Naive B cell (primary cell): ENCODE results near the gene PRM3. TPM values are rescaled to one million over a fixed set of nuclear protein-coding genes. Genes with fewer than 3 reads are reported as not detected.
A peak's percentile ranks its signal among the peaks of the same experiment; 100 is the strongest.

Experiments used
- ATAC-seq, 2 donors: fragments of 150-1000 bp; cut with Tn5 transposase; 2 replicates each; pipeline ENCODE4 v1.10.0; 2021; ENCODE audit warnings: low read depth in 2 of 2, mild to moderate bottlenecking in 2 of 2, moderate library complexity in 2 of 2
- DNase-seq: peaks from one replicate; pipeline ENCODE4 v3.0.0; 2022
- H3K27ac Mint-ChIP-seq, 6 donors: one replicate each; pipeline ENCODE4 v1.8.0; 2020 to 2022; ENCODE audit warnings: mild to moderate bottlenecking in 6 of 6, mixed read lengths in 6 of 6, moderate library complexity in 5 of 6, inconsistent platforms in 2 of 6
- H3K27me3 Mint-ChIP-seq, 3 donors: one replicate each; pipeline ENCODE4 v1.8.0; 2021 to 2022; ENCODE audit warnings: mixed read lengths in 3 of 3, mild to moderate bottlenecking in 1 of 3
- H3K36me3 Mint-ChIP-seq, 2 donors: one replicate each; pipeline ENCODE4 v1.8.0; 2020 to 2022; ENCODE audit warnings: mixed read lengths in 2 of 2, inconsistent platforms in 1 of 2, mild to moderate bottlenecking in 1 of 2
- H3K4me1 Mint-ChIP-seq, 3 donors: one replicate each; pipeline ENCODE4 v1.8.0; 2020 to 2022; ENCODE audit warnings: mixed read lengths in 3 of 3, inconsistent platforms in 1 of 3, mild to moderate bottlenecking in 1 of 3, moderate library complexity in 1 of 3
- H3K4me3 Mint-ChIP-seq, 8 donors: one replicate each; pipeline ENCODE4 v1.8.0; 2020 to 2022; ENCODE audit warnings: mild to moderate bottlenecking in 8 of 8, mixed read lengths in 8 of 8, moderate library complexity in 8 of 8, inconsistent platforms in 2 of 8
- H3K9me3 Mint-ChIP-seq, 7 donors: one replicate each; pipeline ENCODE4 v1.8.0; 2020 to 2022; ENCODE audit warnings: mixed read lengths in 7 of 7, mild to moderate bottlenecking in 5 of 7, inconsistent platforms in 2 of 7, moderate library complexity in 1 of 7
- polyA plus RNA-seq, 6 donors: library from polyadenylated mRNA; unstranded; fragments of 300-500 nt; fragmentation: Illumina TruSeq; gene quantifications; one replicate each; pipeline ENCODE4 v1.2.3, GENCODE V29; 2021; ENCODE audit warnings: low read depth in 6 of 6

The PRM3 gene
- polyA plus RNA-seq, 6 donors from 2014 or later, result not detected

DNA sequence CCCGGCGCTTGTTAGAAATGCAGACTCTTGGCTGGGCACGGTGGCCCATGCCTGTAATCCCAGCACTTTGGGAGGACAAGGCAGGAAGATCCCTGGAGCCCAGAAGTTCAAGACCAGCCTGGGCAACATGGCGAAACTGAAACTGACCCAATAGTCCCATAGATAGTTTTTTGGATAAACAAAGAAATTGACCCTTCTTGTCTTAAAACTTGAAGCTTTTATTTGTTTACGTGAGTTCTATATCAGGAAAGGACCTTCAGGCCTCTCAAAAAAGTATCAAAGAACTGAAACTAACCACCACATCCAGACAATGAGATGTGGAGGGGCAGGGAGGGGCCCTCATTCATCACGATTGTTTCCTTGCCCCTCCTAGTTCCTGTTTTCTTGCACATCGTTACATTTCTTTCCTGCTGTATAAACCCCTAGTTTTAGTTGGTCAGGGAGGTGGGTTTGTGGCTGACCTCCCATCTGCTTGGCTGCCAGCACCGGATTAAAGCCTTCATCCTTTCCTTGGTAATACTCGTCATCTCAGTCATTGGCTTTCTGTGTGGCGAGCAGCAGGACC, 37.6 kb upstream of the PRM3 start:
- DNase-seq (peak; percentile 87), ATAC-seq (peak; percentile 72 to 76)
- peak overlapping the region; percentile 87 to 99 (median 99) for H3K27ac Mint-ChIP-seq
- peak overlapping the region; percentile 50 to 90 (median 78) for H3K4me3 Mint-ChIP-seq
- H3K36me3 Mint-ChIP-seq, result no peaks in the 10 kb centered on the region
- peaks cover 0 to 3% (median 0%) of the 10 kb centered on the region in 7 donors for H3K9me3 Mint-ChIP-seq
- no peaks in the 10 kb centered on the region for H3K27me3 Mint-ChIP-seq
- peaks cover 52 to 91% (median 85%) of the 10 kb centered on the region in 3 donors for H3K4me1 Mint-ChIP-seq

DNA sequence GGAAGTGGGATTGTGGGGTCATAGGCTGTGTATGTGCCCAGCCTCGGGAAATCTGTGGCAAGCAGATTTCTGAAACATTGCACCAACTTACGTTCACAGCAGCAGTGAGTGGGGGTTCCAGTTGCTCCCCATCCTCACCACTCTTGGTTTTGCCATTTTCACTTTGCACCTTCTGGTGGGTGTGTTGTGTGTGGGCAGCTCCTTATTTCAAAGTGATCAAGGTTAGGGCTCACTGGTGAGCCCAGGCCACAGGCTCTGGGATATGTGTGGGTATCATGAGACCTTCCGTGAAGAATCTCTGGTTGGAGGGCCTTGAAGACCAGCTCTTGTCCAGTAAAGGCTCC, 37.2 kb upstream of the PRM3 start:
- ATAC-seq, result no peak
- peaks cover 52 to 94% (median 85%) of the 10 kb centered on the region in 3 donors for H3K4me1 Mint-ChIP-seq
- H3K4me3 Mint-ChIP-seq, result peak overlapping the region; percentile 50 to 90 (median 78)

DNA sequence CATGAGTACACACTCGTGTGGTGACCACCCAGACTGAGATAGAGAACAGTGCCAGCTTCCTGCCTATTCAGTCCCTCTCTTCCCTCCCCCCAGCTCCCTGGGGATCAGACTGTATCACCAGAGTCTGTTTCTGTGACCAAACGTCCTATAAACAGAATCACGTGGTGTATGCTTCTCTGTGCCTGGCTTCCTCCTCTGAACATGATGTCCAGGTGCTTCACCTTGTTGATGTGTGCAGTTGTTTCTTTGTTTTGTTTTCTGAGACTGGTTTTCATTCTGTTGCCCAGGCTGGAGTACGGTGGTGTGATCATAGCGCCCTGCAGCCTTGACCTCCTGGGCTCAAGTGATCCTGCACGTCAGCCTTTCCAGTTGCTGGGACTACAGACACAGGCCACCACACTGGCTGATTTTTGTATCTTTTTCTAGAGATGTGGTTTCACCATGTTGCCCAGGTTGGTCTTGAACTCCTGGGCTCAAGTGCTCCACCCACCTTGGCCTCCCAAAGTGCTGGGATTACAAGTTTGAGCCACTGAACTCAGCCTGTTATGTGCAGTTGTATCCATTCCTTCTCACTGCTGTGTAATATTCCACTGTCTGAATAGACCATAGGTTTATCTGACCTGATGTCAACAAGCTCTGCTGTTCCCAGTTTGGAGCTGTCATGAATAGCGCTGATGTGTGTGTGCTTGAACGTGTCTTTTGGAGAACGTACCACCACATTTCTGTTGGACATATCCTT, 36.6 kb upstream of the PRM3 start:
- H3K4me3 Mint-ChIP-seq, result peak overlapping the region; percentile 50 to 90 (median 78)
- no peaks in the 10 kb centered on the region for H3K36me3 Mint-ChIP-seq
- H3K27me3 Mint-ChIP-seq, result no peaks in the 10 kb centered on the region
- H3K27ac Mint-ChIP-seq, result peak overlapping the region; percentile 87 to 99 (median 99)
- H3K4me1 Mint-ChIP-seq, result peaks cover 52 to 97% (median 86%) of the 10 kb centered on the region in 3 donors
- H3K9me3 Mint-ChIP-seq, result peaks cover 0 to 3% (median 0%) of the 10 kb centered on the region in 7 donors
- peak; percentile 52 to 56 for ATAC-seq
- DNase-seq, result peak; percentile 82

More for the DNA sequence above, 37.2 kb upstream of the PRM3 start:
- Mint-ChIP-seq H3K9me3 (peaks cover 0 to 3% (median 0%) of the 10 kb centered on the region in 7 donors), H3K27me3 (no peaks in the 10 kb centered on the region), H3K36me3 (no peaks in the 10 kb centered on the region), H3K27ac (peak overlapping the region; percentile 87 to 99 (median 99))
- no peak for DNase-seq

DNA sequence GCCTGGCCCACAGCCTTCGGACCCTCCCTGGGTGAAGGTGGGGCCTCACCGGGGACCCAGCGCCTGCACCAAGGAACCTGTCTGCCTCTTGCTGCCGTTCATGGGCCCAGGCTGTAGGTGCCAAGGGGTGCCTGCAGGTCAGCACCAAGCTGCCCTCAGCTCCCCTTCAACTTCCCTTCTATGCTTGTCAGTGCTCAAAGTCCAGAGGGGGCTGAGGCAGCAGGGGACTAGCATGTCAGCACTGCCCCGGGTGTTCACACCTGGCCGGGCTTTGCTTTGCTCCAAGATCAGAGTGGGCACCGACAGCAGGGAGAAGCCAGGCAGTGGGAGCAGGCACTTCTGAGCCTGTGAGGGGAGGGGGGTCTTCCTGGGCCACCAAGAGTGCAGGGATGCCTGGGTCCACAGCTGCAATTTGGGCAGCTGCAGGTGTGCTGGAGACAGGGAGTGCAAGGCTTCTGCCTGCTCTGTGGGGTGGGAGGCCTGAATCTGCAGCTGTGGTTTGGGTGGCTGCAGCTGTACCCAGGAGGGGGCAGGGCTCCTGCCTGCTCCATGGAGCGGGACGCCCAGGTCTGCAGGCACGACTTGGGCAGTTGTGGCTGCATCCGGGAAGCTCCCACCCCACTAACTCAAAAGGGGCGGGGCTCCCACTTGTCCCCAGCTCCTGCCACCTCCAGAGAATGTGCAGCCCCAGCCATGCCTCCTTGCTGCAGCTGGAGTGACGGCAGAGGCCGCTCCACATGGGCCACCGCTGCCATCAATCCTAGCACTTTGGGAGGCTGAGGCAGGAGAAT, 35.3 kb upstream of the PRM3 start:
- H3K27ac Mint-ChIP-seq, result peak overlapping the region; percentile 70 to 99 (median 90)
- H3K4me3 Mint-ChIP-seq, result peak overlapping the region; percentile 28 to 83 (median 79)
- H3K27me3 Mint-ChIP-seq, result no peaks in the 10 kb centered on the region
- H3K36me3 Mint-ChIP-seq, result no peaks in the 10 kb centered on the region
- peaks cover 49 to 95% (median 75%) of the 10 kb centered on the region in 3 donors for H3K4me1 Mint-ChIP-seq
- DNase-seq, result peak; percentile 76
- peaks cover 0 to 3% (median 0%) of the 10 kb centered on the region in 7 donors for H3K9me3 Mint-ChIP-seq
- ATAC-seq, result peak; percentile 51 to 52

DNA sequence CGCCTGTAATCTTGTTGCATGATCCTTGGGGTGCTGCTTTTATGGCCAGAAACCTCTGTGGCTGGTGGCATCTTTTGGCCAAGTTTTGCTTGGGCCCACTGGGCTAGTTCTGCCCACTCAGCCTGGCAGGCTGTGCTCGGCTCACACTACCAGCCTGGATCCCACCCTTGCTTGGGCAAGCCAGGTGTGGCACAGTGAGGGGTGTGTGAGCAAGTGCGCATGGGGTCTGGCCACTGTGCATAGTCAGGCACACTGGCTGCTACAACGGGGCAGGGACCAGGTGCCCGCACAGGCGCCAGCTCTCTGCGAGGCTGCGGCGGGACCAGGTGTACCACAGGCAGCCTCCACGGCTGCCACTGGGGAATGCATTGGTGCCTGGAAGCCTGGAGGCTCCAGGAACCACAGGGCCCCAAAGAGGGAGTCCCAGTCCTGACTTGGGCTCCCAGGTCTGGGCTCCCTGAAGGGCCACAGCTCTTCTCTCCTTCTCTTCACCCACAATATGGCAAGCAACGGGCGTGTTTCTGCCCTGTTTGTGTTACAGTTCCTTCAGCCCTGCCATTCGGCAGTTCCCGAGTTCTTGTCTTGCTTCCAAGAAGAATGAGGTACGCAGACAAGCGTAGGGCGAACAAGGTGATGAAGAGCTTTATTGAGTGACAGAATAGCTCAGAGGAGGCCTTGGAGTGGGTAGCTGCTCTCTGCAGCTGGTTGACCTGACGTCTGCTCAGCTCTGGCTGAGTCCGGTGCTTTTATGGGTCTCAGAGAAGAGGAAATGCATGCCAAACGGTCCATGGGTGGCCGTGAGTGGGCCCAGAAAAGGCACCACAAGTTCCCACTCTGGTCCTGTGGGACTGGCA, 34.4 kb upstream of the PRM3 start:
- H3K4me3 Mint-ChIP-seq, result peak overlapping the region in 5 of 8 donors; percentile 28 to 79 (median 50)
- peak overlapping the region in 5 of 6 donors; percentile 47 to 99 (median 87) for H3K27ac Mint-ChIP-seq

DNA sequence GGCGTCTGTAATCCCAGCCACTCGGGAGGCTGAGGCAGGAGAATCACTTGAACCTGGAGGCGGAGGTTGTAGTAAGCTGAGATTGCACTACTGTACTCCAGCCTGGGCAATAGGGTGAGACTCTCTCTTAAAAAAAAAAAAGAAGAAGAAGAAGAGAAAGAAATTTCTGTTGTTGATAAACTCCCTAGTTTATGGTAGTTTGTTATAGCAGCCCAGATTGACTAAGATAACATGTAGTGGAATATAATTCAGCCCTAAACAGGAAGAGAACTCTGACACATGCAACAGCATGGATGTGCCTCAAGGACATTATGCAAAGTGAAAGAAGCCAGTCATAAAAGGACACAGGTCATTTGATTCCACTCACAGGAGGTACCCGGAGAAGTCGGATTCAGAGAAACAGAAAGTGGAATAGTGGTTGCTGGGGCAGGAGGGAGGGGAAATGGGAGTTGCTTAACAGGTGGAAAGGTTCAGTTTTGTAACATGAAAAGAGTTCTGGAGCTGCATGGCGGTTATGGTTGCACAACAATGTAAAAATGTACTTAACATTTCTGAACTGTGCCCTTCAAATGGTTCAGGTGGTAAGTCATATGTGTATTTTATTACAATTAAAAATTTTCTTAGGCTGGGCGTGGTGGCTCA, 33.7 kb upstream of the PRM3 start:
- peaks cover 41 to 84% (median 70%) of the 10 kb centered on the region in 3 donors for H3K4me1 Mint-ChIP-seq

More for the DNA sequence above, 34.4 kb upstream of the PRM3 start:
- ATAC-seq (no peak), DNase-seq (no peak)
- Mint-ChIP-seq H3K9me3 (peaks cover 0 to 3% (median 0%) of the 10 kb centered on the region in 7 donors), H3K4me1 (peaks cover 42 to 89% (median 74%) of the 10 kb centered on the region in 3 donors), H3K27me3 (no peaks in the 10 kb centered on the region), H3K36me3 (no peaks in the 10 kb centered on the region)

DNA sequence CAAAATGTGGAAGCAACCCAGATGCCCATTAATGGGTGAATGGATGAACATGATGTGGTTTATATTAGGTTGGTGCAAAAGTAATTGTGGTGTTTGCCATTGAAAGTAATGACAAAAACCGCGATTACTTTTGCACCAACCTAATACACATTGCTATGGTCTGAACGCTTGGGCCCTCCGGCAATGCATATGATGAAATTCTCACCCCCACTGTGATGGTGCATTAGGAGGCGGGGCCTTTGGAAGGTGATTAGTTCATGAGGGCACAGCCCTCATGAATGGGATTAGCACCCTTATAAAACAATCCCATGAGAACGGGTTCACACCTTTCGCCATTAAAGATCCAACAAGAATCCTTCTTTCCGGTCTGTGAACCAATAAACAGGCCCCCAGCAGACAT, 33.0 kb upstream of the PRM3 start:
- ATAC-seq (no peak), DNase-seq (no peak)
- Mint-ChIP-seq H3K4me1 (peaks cover 40 to 78% (median 63%) of the 10 kb centered on the region in 3 donors), H3K36me3 (no peaks in the 10 kb centered on the region), H3K9me3 (peaks cover 0 to 3% (median 0%) of the 10 kb centered on the region in 7 donors), H3K27ac (peak overlapping the region in 1 of 6 donors; percentile 57), H3K27me3 (no peaks in the 10 kb centered on the region), H3K4me3 (peak overlapping the region in 3 of 8 donors; percentile 25 to 68 (median 38))

More for the DNA sequence above, 33.7 kb upstream of the PRM3 start:
- Mint-ChIP-seq H3K27me3 (no peaks in the 10 kb centered on the region), H3K27ac (peak overlapping the region in 2 of 6 donors; percentile 48 to 70), H3K4me3 (peak overlapping the region in 6 of 8 donors; percentile 35 to 86 (median 61)), H3K9me3 (peaks cover 0 to 3% (median 0%) of the 10 kb centered on the region in 7 donors), H3K36me3 (no peaks in the 10 kb centered on the region)
- DNase-seq, result no peak
- no peak for ATAC-seq

DNA sequence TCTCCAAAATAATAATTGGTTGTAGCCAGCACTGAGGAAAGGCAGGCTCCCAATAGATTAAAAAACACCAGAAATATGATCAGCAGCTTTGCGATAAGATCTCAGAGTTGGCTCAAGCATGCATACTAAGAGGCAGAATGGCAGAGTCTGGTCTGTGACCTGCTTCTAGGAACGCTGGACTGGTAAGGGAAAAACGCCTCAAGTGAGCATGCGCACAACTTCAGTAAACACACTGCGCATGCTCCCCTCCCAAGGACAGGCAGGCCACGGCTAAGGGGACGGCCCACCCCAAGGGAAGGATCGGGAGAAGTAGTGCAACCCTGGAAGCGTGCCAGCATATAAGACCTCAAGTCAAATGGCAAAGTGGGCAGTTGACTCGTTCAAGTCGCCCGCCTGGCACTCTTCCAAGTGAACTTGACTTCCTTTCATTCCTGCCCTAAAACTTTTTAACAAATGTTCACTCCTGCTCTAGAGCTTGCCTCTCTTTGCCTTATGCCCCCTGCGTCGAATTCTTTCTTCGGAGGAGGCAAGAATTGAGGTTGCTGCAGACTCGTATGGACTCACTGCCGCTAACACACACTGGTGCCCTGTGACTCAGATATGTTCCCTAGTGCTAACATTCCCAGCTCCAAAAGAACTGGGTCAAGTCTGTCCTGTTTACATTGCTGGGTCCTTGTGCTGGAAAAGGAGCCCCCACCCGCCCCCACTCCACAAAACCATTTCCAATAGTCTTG, 30.1 kb upstream of the PRM3 start:
- Mint-ChIP-seq H3K27me3 (no peaks in the 10 kb centered on the region), H3K4me1 (peaks cover 38 to 72% (median 54%) of the 10 kb centered on the region in 3 donors), H3K4me3 (no peak overlapping the region), H3K9me3 (peaks cover 0 to 3% (median 0%) of the 10 kb centered on the region in 7 donors), H3K27ac (peak overlapping the region in 1 of 6 donors; percentile 17), H3K36me3 (no peaks in the 10 kb centered on the region)
- DNase-seq (no peak), ATAC-seq (no peak)

DNA sequence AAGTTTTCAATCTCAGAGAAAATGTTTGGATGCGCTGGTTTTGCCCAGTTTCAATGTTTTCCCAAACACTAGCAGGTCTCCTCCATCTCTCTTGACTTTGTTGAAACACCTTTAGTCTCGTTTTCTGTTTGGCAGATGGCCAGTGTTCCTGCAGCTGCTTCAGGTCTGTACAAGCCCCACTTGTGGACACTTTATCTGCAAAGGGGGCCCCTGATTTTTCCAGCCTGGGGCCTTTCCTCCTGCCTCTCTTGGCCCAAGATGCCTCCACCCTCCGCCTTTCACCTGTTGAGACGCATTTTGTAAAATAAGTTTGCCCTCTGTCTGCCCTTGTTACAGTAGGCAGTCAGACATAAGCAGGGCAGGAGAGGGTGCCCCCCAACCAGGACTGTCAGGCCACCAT, 29.5 kb upstream of the PRM3 start:
- Mint-ChIP-seq H3K9me3 (peaks cover 0 to 3% (median 0%) of the 10 kb centered on the region in 7 donors), H3K4me3 (peak overlapping the region in 1 of 8 donors; percentile 47), H3K27me3 (no peaks in the 10 kb centered on the region), H3K4me1 (peaks cover 38 to 72% (median 54%) of the 10 kb centered on the region in 3 donors), H3K27ac (peak overlapping the region in 1 of 6 donors; percentile 17), H3K36me3 (no peaks in the 10 kb centered on the region)
- DNase-seq (no peak), ATAC-seq (no peak)

DNA sequence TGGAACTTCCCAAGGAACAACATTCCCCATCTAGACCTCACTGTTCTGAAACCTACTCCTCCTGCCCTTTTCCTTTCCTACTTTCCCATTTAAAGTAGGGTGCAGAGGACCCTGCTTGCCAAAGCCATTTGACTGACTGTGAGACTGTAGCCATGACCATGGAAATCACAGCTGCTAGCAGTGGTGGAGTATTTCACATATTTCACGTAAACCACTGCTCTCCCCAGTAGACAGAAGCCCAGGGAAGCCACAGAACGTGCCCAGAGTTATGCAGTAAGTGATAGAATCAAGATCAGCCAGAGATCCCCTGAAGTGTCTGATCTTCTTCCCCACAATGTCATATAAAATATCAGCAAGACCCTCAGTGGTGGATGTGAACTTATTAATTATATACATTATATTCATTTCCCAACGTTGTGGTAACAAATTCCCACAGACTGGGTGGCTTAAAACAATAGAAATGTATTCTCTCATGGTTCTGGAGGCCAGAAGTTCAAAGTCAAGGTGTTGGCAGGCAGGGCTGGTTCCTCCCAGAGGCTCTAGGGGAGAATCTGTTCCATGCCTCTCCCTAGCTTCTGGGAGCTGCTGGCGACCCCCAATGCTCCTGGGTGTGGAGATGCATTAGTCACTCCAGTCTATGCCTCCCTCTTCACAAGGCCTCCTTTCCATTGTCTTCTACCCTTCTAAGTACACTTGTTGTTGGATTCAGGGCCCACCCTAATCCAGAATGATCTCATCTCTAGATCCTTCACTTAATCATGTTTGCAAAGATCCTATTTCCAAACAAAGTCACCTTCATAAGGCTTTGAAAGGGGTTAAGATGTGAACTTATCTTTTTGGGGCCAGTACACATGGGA, 28.4 kb upstream of the PRM3 start:
- Mint-ChIP-seq H3K36me3 (no peaks in the 10 kb centered on the region), H3K4me3 (peak overlapping the region in 2 of 8 donors; percentile 30 to 41), H3K27ac (peak overlapping the region in 3 of 6 donors; percentile 28 to 65 (median 37)), H3K4me1 (peaks cover 42 to 72% (median 55%) of the 10 kb centered on the region in 3 donors), H3K9me3 (no peaks in the 10 kb centered on the region), H3K27me3 (no peaks in the 10 kb centered on the region)
- ATAC-seq, result no peak
- DNase-seq, result no peak

DNA sequence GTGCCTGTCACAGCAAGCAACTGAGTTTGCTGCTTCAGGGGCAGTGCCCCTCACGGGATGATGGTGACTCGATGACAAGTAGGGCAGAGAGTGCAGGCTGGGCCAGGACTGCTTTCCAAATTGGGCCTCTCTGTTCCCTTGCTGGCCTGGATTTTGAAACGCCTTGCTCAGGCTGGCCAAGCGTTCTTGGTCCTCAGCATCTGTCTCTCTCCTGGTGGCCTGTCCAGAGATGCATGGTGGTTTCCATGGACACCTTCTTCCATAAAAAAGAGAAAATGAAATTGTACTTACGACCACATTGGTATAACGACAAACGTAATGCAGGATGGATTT, 27.1 kb upstream of the PRM3 start:
- Mint-ChIP-seq H3K4me3 (peak overlapping the region in 1 of 8 donors; percentile 49), H3K9me3 (no peaks in the 10 kb centered on the region), H3K27me3 (no peaks in the 10 kb centered on the region), H3K4me1 (peaks cover 42 to 71% (median 50%) of the 10 kb centered on the region in 3 donors), H3K27ac (no peak overlapping the region), H3K36me3 (no peaks in the 10 kb centered on the region)
- ATAC-seq (no peak), DNase-seq (no peak)
